ENCODE data around the gene GKN1.

The GKN1 gene

DNA sequence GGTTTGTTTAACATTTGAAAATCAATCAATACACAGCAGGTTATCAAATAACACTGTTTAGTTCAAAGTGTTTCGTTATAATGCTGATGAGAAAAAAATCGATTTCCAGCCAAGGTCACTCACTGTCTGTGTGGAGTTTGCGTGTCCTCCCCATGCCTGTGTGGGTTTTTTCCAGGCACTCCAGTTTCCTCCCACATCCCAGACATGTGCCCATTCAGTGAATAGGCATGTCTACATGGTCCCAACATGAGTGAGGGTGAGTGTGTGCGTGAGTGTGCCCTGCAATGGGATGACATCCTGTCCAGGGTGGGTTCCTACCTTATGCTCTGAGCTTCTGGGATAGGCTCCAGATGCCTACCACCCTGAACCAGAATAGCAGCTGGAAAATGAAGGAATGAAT lies 13.1 kb upstream of the GKN1 start:
- no peak for DNase-seq

DNA sequence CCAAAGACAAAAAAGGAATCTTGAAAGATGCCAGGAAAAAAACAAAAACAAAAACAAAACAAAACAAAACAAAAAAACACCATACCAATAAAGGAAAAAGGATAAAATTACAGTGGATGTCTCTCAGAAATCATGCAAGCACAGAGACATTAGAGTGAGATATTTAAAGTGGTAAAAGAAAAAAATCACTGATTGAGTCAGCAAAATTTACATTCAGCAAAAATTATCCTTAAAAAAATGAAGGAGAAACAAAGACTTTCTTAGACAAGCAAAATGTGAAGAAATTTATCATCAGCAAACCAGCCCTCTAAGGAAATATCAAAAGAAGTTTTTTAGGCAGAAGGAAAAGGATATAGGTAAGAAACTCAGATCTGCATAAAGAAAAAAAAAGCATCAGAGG lies 10.2 kb upstream of the GKN1 start:
- DNase-seq, result no peak

DNA sequence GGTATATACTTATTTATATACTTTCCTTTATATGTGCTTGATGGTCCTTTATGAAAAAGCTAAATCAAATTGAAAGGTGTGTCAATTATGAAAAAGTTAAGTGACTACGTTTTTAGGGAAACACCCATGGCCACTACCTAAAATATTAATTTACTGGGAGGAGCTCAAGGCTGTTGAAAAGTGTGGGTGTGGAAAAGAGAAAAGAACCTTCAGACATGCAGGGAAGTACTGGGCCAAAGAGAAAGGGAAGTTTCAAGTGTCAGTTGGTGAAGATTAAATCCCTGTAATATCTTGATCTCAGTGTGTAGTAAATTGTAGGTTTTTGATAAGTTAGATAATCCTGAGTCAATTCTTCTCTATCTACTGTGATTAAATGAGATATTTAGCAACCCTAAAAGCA lies 6.2 kb upstream of the GKN1 start:
- DNase-seq, result no peak

DNA sequence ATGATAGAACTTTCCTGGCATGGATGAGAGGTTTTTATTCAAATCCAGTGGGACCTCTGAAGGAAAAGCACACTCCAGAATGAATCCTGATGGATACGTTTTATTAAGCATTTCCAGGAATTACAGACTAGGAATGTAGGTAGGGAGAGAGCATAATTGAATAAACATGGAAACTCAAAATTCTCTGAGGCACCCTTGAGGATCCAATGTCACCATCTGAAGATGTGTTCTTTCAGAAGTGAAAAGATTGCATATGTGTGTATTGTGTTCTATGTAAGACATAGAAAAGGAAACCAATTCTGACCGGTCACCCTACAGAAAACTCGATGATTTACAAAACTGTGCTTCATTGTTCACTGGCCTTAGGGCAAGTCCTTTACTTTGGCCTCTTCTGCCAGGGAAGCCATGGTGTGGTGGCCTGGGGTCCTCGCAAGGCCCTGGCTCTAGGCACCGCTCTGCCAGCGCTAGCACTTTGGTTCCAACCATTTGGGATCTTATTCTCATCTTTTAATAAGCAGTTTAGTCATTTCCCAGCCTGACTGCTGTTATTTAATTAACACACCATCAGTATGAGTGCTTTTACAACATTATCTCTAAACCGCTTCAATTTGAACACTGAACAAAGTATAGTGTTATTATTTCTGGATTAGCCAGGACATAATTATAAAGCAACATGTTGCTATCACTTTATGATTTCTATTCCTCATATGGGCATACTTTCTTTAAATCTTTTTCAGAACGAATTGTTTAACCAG lies 4.5 kb upstream of the GKN1 start:
- no peak for DNase-seq

DNA sequence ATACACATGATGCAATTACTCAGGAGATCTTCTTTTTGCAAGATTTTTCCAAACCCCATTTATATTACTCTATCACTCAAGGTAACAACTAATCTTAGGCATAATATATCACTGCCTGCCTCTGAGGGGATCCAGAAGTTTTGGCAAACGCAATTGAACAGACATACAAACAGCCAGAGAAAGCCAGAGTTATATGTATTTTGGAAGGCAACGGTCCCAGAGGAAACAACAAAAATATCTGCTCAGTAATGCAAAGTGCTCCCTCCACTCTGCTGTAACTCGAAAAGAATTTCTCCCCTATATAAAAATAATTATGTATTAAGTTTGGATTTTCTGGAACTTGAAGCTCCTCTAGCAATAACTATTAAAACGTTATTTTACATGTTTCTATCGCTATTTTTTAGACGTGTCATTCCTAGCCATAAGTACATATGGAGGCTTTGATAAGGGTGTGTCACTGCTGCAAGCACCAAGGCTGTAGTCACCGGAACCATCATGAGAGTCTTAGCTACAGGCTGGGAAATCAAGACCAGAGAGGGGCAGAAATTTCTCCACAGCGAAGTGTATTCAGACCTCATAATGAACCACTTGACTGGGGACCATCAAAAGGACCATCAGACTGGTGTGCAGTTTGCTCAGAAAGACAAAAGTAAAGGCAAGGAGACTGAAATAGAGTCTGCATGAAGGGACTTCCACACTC lies 3.7 kb upstream of the GKN1 start:
- DNase-seq, result no peak

DNA sequence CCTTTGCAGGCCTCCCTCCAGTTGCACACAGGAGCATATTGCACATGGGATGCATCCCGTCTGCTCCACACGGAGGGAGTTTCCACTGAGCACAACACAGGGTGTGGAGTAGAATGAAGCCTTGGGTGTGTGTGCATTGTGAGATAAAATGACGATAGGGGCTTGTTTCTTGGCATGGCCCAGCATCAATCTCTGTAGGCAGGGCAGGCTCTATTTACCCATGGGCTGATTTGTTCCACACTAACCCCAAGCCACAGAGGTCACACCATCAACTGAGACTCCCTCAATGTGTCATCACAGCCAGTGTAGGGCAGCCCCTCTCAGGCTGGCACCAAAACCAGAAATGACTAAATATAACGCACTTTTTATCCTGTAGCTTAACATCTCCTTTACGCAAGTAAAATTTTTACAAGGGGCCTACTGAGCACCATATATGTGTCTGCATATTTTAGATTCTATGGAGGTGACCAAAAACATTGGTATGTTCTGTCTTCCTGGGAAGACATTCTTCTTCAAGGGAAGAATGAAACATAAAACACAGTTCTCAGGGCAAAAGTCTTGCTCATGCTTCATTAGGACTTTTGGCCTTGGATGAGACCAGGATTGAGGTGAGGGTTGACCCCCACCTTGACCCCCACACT lies 2.7 kb upstream of the GKN1 start:
- DNase-seq, result no peak

DNA sequence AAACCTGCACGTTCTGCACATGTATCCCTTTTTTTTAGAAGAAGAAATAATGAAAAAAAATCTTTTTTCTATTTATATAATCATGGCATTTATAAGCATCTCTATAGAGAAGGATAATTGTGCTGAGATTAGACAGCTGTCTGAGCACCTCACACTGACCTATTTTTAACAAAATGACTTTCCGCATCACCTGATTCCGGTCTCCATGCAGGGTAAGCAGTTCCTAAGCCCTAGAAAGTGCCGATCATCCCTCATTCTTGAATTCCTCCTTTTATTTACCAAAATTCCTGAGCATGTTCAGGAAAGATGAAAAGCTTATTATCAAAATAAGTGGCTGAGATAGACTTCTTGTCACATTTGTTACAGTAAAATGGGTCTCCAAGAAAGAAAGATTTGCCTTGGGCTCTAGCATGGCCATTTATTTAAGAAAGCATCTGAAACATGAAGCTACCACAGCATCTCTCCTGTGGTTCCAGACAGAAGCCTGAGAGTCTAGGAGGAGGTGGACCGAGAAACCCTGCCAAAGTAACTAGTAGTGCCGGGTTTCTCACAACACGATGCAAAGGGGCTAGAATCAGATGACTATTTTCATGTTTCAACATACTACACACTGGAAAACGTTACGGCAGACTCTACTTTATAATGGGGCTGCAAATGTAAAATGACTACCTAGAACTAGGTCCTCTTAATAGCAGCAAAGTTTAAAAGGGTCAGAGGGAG lies 670 bp downstream of the GKN1 start:
- no peak for DNase-seq

DNA sequence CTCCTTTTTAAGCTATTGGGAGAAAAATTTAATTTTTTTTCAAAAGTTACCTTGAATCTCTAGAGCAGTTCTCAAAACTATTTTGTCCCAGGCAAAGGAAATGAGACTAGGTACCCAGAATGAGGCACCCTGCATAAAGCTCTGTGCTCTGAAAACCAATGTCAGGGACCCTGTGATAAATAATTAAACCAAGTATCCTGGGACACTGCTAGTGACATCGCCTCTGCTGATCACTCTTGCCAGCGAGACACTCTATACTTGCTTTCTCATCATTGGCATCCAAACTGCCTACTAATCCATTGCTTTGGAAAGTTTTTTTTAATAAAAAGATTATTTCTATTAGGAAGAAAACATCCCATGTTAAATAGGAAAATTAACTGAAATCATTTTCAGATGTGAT lies 1.4 kb downstream of the GKN1 start:
- DNase-seq, result no peak

DNA sequence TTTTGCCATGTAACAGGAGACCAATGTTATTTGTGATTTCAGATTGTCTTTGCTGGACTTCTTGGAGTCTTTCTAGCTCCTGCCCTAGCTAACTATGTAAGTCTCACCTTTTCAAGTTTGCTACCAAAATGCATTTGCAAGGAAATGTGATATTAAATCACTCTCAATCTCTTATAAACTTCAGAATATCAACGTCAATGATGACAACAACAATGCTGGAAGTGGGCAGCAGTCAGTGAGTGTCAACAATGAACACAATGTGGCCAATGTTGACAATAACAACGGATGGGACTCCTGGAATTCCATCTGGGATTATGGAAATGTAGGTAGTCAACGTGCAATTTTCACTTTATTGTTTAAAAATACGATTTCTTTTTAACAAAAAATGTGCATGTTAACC lies 3.0 kb downstream of the GKN1 start:
- DNase-seq, result no peak

DNA sequence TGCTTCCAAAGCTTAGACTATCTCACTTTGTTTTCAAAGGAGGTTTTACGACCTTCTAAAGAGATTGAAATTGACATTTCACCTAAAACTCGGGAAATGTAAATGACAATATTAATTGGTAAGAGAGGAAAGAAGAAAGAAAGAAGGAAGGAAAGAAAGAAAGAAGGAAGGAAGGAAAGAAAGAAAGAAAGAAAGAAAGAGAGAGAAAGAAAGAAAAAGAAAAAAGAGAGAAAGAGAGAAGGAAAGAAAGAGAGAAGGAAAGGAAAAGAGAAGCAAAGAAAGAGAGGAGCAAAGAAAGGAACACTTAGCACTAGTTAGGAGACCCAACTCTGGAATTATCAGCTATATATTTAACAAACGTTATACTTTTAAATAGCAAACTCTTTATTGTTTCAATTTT lies 3.7 kb downstream of the GKN1 start:
- DNase-seq, result no peak

DNA sequence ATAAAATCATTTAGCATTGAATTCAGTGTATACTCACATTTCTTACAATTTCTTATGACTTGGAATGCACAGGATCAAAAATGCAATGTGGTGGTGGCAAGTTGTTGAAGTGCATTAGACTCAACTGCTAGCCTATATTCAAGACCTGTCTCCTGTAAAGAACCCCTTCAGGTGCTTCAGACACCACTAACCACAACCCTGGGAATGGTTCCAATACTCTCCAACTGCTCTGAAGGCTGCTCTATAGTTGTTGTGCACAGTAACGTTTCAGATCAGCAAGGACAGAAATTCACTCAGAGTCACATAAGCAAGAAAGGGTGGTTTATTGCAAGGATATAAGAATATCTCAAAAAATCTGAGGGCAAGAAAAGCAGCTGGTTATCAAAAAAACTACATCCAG lies 6.5 kb downstream of the GKN1 start:
- no peak for DNase-seq

DNA sequence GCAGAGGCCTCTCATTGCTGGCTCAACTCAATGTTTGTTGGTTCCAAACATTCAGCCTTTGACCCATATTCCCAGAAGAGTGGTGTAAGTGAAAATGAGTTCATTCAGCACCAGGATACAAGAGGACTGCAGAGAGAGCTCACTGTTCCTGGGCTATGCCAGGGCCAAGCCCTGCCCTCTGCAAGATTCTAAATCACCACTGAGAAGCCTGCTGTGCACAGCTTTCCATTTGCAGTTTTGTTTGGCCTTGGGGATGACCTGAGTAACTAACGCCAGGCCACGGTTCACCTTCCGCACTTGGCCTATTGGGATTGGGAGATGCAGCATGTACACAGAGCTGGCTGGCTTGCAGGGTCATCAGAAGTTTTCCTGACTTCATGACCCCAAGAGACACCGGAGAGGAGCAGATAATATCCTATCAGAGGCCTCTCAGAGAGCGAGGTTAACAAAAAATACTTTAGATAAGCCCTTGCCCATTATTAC lies 12.6 kb downstream of the GKN1 start:
- no peak for DNase-seq

DNA sequence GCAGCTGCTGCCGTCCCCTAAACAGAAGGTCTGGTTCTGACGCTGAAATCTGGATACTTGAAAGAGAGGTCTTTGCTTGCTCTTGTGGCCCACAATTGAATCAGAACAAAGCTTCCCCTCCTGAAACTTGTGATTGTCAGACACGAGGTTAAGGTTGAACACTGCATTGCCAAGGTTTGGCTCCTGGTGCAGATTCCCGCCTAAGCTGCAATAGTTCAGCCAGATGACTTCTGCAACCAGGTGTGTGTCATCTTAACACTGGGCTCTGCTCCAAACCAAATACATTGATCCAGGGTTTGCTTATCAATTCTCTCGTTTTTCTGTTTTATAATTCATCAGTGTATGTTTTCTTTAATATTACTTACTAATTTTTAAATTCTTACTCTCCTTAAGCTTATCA lies 14.6 kb downstream of the GKN1 start:
- no peak for DNase-seq

DNA sequence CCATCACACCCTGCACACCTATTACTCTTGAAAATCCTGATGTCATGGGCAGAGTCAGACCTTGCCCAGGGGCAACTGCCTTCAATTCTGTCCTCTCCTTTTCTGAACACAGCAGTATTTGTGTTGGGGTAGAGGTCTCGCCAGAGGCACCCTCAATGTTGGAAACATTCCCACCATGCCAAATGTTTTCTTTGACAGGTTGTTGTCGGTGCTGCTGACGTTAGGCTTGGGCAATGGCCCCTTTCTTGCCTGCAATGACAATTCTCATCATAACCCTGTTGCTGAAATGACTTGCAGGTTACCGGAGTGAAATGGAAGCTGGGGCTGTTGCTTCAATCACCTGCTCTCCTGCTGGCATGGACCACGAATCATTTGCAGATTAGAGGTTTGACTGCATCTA lies 17.9 kb downstream of the GKN1 start:
- no peak for DNase-seq

DNA sequence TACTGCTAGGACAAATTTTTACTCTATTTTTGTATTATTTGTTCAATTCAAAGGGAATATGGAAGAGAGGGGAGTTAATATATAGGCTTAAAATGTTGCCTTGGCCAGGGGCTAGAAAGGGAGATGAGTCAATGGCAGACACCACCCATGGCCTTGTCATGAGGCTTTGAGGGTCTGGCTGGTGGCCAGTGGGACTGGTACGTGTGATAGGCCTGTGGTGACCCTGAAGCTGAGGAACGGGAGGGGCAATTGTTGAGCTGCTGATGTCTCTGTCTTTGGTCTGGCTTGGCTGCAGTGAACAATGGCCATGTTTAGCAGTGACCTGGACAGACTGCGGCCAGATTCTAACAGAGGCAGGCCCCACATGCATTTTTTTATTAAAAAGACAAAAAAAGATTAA lies 18.5 kb downstream of the GKN1 start:
- DNase-seq, result no peak

DNA sequence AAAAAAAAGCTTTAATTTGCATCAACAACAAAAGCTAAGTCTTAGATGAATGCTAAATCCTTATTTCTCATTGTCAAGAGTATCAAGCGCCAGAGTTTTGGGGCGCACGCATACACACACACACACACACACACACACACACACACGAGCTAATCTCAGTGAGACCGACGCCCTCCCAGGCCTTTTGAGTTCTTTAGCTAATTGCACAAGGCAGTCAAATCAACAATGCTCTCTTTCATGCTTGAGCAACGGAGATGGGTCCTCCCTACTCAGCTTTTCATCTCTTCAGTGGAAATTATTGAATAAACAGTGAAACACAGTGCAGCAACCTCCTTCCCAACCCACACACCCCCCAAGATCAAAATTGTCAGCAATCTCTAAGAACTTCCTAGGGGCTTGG lies 19.2 kb downstream of the GKN1 start:
- DNase-seq, result no peak

DNA sequence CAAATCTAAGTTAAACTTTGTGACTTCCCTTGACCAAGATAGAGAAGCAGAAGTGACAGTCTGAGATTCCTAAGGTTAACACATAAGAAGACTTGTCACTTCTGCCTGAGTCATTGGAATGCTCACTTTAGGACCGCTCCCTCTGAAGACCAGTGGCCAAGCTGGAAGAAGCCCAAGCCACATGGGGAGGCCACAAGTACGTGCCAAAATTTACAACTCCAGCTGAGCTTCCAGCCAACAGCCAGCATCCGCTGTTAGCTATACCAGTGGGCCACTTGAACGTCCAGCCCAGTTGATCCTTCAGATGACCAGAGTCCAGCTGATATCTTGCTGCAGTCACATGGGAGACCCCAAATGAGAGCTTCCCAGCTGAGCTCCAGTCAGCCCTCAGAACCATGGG lies 20.4 kb downstream of the GKN1 start:
- no peak for DNase-seq

DNA sequence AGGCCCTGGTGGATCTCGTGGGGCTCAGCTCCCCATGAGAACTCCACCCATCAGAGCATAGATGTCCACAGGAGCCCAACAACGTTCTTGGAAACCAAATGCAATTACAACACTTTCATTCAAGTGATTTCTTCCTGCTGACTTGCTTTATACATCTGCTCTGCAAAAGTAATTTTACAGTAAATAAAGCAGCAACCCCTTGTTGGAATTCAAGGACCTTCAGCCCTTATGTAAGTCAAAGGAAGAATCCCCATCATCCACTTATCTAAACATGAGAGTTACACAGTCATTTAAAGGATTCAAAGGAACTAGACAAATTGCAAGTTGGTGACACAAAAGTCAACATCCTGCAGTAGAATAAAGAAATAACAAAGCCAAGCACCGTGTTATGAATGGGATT lies 21.5 kb downstream of the GKN1 start:
- DNase-seq, result no peak

DNA sequence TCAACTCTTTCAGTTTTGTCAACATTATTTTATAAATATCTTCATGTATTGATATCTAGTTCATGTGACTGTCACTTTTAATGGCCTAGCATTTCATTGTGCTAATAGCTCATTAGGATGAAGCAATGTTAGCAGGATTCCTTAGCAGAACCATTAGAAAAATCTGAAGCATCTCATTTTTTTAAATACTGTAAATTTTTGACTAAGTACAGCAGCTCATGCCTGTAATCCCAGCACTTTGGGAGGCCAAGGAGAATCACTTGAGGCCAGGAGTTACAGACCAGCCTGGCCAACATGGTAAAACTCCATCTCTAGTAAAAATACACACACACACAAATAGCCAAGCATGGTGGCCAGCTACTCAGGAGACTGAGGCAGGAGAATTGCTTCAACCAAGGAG lies 23.0 kb downstream of the GKN1 start:
- DNase-seq, result no peak

DNA sequence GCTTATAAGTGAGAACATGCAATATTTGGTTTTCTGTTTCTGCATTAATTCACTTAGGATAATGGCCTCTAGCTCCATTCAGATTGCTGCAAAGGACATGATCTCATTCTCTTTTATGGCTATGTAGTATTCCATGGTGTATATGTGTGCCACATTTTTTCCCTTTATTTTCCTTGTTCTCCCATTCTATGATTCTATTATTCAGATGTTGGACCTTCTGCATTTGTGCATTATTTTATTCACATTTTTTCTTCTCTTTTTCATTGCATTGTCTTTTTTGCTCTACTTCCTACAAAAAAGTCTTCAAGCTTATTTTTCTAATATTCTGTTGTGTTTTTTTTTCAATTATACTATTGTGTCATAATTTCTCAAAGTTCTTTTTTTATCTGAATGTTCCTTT lies 27.4 kb downstream of the GKN1 start:
- no peak for DNase-seq

DNA sequence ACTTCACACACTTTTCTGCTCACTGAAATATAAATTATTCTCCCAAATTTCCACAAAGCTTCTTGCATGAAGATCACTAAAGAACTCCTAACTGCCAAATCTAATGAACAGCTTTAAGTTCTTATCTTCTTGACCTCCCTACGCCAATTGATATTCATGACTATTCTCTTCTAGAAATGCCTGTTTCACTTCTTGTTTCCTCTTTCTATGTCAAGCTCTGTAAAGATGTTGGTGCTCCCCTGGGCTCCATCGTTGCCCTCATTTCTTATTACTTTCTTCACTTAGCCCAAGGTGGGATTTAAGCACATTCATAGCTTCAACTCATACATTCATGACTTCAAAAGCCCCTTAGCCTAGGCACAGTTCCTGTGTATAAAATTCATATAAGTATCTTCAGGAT lies 29.3 kb downstream of the GKN1 start:
- DNase-seq, result no peak

DNA sequence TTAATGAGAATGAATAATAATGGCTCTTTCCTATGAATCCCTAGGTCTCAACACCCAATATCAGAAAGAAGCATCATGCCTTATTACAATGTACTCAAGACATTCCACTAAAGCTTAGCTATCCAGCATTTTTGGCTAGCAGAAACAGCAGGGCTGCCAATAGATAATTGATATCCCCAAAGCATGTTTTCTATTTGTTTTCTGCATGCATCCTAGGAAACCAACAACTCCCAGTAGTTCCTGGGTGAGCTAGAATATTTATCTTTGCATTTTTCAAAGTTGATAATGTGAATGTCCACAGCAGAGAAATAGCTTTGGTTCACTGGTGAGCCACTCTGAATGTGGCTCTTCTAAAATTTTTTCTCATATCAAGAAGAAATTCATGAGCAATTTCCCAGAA lies 32.7 kb downstream of the GKN1 start:
- no peak for DNase-seq

DNA sequence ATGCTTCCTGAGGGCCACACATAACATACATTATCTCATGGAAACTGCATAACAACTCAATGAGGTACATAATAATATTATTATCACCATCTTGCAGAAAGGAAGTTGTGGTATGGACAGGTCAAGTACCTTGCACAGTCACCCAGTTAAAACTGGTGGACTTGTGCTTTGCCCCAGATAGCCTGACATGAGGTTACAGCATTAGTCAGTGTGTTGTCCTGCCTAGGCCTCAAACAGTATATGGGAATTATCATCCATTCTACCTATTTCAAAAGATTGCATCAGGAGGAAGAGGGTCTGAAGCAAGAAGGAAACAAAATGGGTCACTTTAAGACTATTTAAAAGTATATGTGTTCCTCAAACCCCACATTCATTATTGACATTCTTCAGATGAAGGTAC lies 33.2 kb downstream of the GKN1 start:
- no peak for DNase-seq
